Measurements from ENCODE around the gene CAMK2B.

- TF ChIP-seq CTCF (conservative IDR thresholded peaks at IDR 0.05; ENCODE audit: low read depth, low read length), result no peak
- TF ChIP-seq EZH2 (IDR thresholded peaks at IDR 0.05; ENCODE audit: borderline replicate concordance, low read depth, low read length, poor library complexity, severe bottlenecking), result no peak
Observed at GRCh38 chr7:44336491-44336890, 11.1 kb upstream of the CAMK2B start.
